ENCODE data around the gene EFNA4. TPM values are rescaled to one million over a fixed set of nuclear protein-coding genes. Genes with fewer than 3 reads are reported as not detected.

EFNA4 gene
- polyA plus RNA-seq, 1 of the 3 experiments (the other 2 are of a cell fraction): 17.7 TPM

- TF ChIP-seq, protein P1, sequence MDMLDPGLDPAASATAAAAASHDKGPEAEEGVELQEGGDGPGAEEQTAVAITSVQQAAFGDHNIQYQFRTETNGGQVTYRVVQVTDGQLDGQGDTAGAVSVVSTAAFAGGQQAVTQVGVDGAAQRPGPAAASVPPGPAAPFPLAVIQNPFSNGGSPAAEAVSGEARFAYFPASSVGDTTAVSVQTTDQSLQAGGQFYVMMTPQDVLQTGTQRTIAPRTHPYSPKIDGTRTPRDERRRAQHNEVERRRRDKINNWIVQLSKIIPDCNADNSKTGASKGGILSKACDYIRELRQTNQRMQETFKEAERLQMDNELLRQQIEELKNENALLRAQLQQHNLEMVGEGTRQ (IDR thresholded peaks at IDR 0.05; ENCODE audit: borderline replicate concordance, low read depth, low read length): no peak
- TF ChIP-seq SMC3 (IDR thresholded peaks at IDR 0.05; ENCODE audit: low read depth, low read length) (peak; percentile 50), POLR2AphosphoS5 (IDR thresholded peaks at IDR 0.05; ENCODE audit: low read depth, low read length) (0 out of 2 replicates have a peak, but pooled peaks have one; percentile 21), ZBTB33 (IDR thresholded peaks at IDR 0.05; ENCODE audit: borderline replicate concordance, low read depth) (no peak), TAF1 (IDR thresholded peaks at IDR 0.05; ENCODE audit: borderline replicate concordance, low read depth, low read length) (peak; percentile 55; the same call in 1 of the 2 replicates), CHD2 (IDR thresholded peaks at IDR 0.05; ENCODE audit: low read length, partially characterized antibody) (peak; percentile 42), RAD21 (IDR thresholded peaks at IDR 0.05; ENCODE audit: low read length) (peak; percentile 40), MXI1 (IDR thresholded peaks at IDR 0.05; ENCODE audit: low read depth, low read length) (peak; percentile 76), USF1 (IDR thresholded peaks at IDR 0.05; ENCODE audit: borderline replicate concordance, low read depth) (no peak), TCF12 (IDR thresholded peaks at IDR 0.05) (peak; percentile 30; the same call in 1 of the 2 replicates)
These were observed 12.8 kb upstream of the EFNA4 start, which contains the start of gene ADAM15 (continued) for GRCh38 chr1:155050560-155051341.

- peak overlapping the region; percentile 97 for H3K4me2 ChIP-seq
- POLR2A ChIA-PET: interaction anchor here (0.8 to 1.6 kb wide), 6 partner anchors 29 to 121 kb away, joined by 3 to 5 read pairs (median 4); partner anchors contain the start of genes KRTCAP2, LENEP, PBXIP1 and SHC1
- TF ChIP-seq POLR2AphosphoS5 (IDR thresholded peaks at IDR 0.05; ENCODE audit: low read depth, low read length) (peak; percentile 37; the same call in 1 of the 2 replicates), RAD21 (IDR thresholded peaks at IDR 0.05; ENCODE audit: low read length) (no peak), SMC3 (IDR thresholded peaks at IDR 0.05; ENCODE audit: low read depth, low read length) (0 out of 2 replicates have a peak, but pooled peaks have one; percentile 1), TAF1 (IDR thresholded peaks at IDR 0.05; ENCODE audit: borderline replicate concordance, low read depth, low read length) (peak; percentile 70), MXI1 (IDR thresholded peaks at IDR 0.05; ENCODE audit: low read depth, low read length) (no peak), RXRA (IDR thresholded peaks at IDR 0.05; ENCODE audit: borderline replicate concordance, low read depth) (no peak), NFIC (IDR thresholded peaks at IDR 0.05; ENCODE audit: borderline replicate concordance) (no peak)
These were observed 12.2 kb upstream of the EFNA4 start for GRCh38 chr1:155051342-155051776.

More at GRCh38 chr1:155051342-155051776, 12.2 kb upstream of the EFNA4 start:
- no peaks in the 10 kb centered on the region for H3K27me3 ChIP-seq (ENCODE audit: insufficient read depth)
- H2AFZ ChIP-seq (ENCODE audit: low read depth): peak overlapping the region; percentile 79; the same call in 1 of the 2 replicates
- peak overlapping the region; percentile 84 to 98 for H3K4me3 ChIP-seq (ENCODE audit: low read depth in 2 of 2, low read length in 1 of 2)
- H3F3A ChIP-seq (replicated peaks; ENCODE audit: insufficient read depth): peaks cover 13% of the 10 kb centered on the region
- peak overlapping the region; percentile 40 to 75 for H3K27ac ChIP-seq (ENCODE audit: low read depth in 2 of 2, low read length in 1 of 2)
- CTCF ChIA-PET: interaction anchor here (0.6 to 26.0 kb wide), 33 partner anchors 10 to 760 kb away, joined by 3 to 573 read pairs (median 4); partner anchors contain the start of genes EFNA3, EFNA4, KRTCAP2 and LENEP
- H3K4me1 ChIP-seq (ENCODE audit: control insufficient read depth in 1 of 2, insufficient read depth in 2 of 2, low read depth in 1 of 2, low read length in 1 of 2): peaks cover 7 to 42% of the 10 kb centered on the region in 2 experiments
- WGBS (ENCODE audit: low lambda C conversion rate): 2% methylated on average over 9 of the region's 31 CpGs
- peaks cover 8% of the 10 kb centered on the region; the same call in 1 of the 2 replicates for H3K79me2 ChIP-seq (ENCODE audit: insufficient read depth)
- no peaks in the 10 kb centered on the region for H3K9me3 ChIP-seq
- H3K9me2 ChIP-seq: no peaks in the 10 kb centered on the region
- no peaks in the 10 kb centered on the region for H4K20me1 ChIP-seq (ENCODE audit: insufficient read depth)
- no peak for DNase-seq
- peak overlapping the region; percentile 74 for H3K9ac ChIP-seq
- peaks cover 0 to 19% of the 10 kb centered on the region in 2 experiments for H3K36me3 ChIP-seq (replicated peaks in 1 of 2; ENCODE audit: control insufficient read depth in 1 of 2, insufficient read depth in 2 of 2, low read length in 1 of 2)
